Measurements from ENCODE around the gene BMPER. TPM values are rescaled to one million over a fixed set of nuclear protein-coding genes. Genes with fewer than 3 reads are reported as not detected.

The BMPER gene
- polyA plus RNA-seq, 1 of the 3 experiments (the other 2 are of a cell fraction), result 20.0 TPM

DNA sequence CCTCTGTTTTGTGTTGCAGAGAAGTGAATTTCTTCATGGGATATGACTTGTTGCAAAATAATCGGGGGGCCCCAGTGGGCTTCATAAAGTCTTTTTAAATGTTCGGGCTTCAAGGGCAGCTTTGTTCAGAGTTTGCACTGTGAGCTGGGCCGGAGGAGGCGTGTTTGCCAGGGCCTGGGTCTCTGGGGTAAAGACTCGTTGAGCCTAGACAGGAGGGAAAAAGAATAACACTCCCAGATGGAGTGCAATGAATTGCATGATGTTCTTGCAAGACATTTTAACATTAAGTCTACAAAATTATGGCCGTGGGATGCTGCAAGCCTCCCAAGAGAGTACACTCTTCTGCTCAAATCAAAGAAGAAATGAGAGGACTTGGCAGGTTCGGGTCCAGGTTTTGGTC is 23.6 kb downstream of the BMPER start:
- Histone ChIP-seq H3K79me2 (ENCODE audit: insufficient read depth) (no peaks in the 10 kb centered on the region), H3K27ac (ENCODE audit: low read depth in 2 of 2, low read length in 1 of 2) (no peak overlapping the region), H3K9me3 (no peaks in the 10 kb centered on the region), H3K27me3 (ENCODE audit: insufficient read depth) (no peaks in the 10 kb centered on the region), H3K36me3 (replicated peaks in 1 of 2; ENCODE audit: control insufficient read depth in 1 of 2, insufficient read depth in 2 of 2, low read length in 1 of 2) (no peaks in the 10 kb centered on the region), H3K9me2 (no peaks in the 10 kb centered on the region), H3K4me2 (no peak overlapping the region), H3K9ac (no peak overlapping the region), H3F3A (replicated peaks; ENCODE audit: insufficient read depth) (peaks cover 10% of the 10 kb centered on the region), H4K20me1 (ENCODE audit: insufficient read depth) (no peaks in the 10 kb centered on the region), H3K4me3 (ENCODE audit: low read depth in 2 of 2, low read length in 1 of 2) (no peak overlapping the region), H2AFZ (ENCODE audit: low read depth) (no peak overlapping the region), H3K4me1 (ENCODE audit: control insufficient read depth in 1 of 2, insufficient read depth in 2 of 2, low read depth in 1 of 2, low read length in 1 of 2) (peaks cover 17% of the 10 kb centered on the region in 2 experiments)
- CTCF ChIA-PET, result interaction anchor here (1.4 to 2.4 kb wide), 4 partner anchors 15 to 686 kb away, joined by 3 to 14 read pairs (median 8); no protein-coding TSS in a partner anchor
- DNase-seq, result no peak
- POLR2A ChIA-PET, result no interaction called here
- no peak for TF ChIP-seq TCF12 (IDR thresholded peaks at IDR 0.05)
- WGBS (ENCODE audit: low lambda C conversion rate), result 65% methylated on average over 7 of the region's 7 CpGs

DNA sequence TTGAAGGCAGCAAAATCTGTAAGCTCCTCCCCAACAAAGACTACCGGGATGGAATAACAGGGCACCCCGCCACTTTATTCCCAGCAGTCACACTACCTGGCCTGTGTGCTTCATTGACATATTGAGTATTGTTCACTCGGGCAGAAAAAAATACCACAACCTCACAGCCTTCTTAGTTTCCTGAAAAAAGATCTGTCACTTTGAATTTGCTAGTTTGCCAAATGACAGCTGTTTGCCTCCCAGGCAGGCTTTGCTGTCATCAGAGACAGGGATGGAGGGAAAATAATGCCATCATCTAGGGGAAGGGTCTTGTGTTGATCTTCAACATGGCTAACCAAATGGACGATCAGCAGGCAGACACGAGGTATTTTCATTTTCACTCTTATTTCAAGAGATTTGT is 26.9 kb downstream of the BMPER start:
- no peaks in the 10 kb centered on the region for H4K20me1 ChIP-seq (ENCODE audit: insufficient read depth)
- POLR2A ChIA-PET, result no interaction called here
- 42% methylated on average over 5 of the region's 5 CpGs for WGBS (ENCODE audit: low lambda C conversion rate)
- peak overlapping the region in 1 of 2 experiments; percentile 91; a peak in 2 of 4 replicates for H3K27ac ChIP-seq (ENCODE audit: low read depth in 2 of 2, low read length in 1 of 2)
- peaks cover 13% of the 10 kb centered on the region for H3F3A ChIP-seq (replicated peaks; ENCODE audit: insufficient read depth)
- H3K4me1 ChIP-seq (ENCODE audit: control insufficient read depth in 1 of 2, insufficient read depth in 2 of 2, low read depth in 1 of 2, low read length in 1 of 2), result peaks cover 19 to 24% of the 10 kb centered on the region in 2 experiments
- DNase-seq, result no peak
- H3K79me2 ChIP-seq (ENCODE audit: insufficient read depth), result no peaks in the 10 kb centered on the region
- no peaks in the 10 kb centered on the region for H3K36me3 ChIP-seq (replicated peaks in 1 of 2; ENCODE audit: control insufficient read depth in 1 of 2, insufficient read depth in 2 of 2, low read length in 1 of 2)
- TF ChIP-seq FOXM1 (IDR thresholded peaks at IDR 0.05; ENCODE audit: low read depth) (no peak), NRF1 (IDR thresholded peaks at IDR 0.05; ENCODE audit: low read depth, low read length) (no peak), SMC3 (IDR thresholded peaks at IDR 0.05; ENCODE audit: low read depth, low read length) (no peak)
- TF ChIP-seq, protein P1, sequence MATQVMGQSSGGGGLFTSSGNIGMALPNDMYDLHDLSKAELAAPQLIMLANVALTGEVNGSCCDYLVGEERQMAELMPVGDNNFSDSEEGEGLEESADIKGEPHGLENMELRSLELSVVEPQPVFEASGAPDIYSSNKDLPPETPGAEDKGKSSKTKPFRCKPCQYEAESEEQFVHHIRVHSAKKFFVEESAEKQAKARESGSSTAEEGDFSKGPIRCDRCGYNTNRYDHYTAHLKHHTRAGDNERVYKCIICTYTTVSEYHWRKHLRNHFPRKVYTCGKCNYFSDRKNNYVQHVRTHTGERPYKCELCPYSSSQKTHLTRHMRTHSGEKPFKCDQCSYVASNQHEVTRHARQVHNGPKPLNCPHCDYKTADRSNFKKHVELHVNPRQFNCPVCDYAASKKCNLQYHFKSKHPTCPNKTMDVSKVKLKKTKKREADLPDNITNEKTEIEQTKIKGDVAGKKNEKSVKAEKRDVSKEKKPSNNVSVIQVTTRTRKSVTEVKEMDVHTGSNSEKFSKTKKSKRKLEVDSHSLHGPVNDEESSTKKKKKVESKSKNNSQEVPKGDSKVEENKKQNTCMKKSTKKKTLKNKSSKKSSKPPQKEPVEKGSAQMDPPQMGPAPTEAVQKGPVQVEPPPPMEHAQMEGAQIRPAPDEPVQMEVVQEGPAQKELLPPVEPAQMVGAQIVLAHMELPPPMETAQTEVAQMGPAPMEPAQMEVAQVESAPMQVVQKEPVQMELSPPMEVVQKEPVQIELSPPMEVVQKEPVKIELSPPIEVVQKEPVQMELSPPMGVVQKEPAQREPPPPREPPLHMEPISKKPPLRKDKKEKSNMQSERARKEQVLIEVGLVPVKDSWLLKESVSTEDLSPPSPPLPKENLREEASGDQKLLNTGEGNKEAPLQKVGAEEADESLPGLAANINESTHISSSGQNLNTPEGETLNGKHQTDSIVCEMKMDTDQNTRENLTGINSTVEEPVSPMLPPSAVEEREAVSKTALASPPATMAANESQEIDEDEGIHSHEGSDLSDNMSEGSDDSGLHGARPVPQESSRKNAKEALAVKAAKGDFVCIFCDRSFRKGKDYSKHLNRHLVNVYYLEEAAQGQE (IDR thresholded peaks at IDR 0.05; ENCODE audit: low read depth, low read length), result no peak
- TF ChIP-seq, protein P2, sequence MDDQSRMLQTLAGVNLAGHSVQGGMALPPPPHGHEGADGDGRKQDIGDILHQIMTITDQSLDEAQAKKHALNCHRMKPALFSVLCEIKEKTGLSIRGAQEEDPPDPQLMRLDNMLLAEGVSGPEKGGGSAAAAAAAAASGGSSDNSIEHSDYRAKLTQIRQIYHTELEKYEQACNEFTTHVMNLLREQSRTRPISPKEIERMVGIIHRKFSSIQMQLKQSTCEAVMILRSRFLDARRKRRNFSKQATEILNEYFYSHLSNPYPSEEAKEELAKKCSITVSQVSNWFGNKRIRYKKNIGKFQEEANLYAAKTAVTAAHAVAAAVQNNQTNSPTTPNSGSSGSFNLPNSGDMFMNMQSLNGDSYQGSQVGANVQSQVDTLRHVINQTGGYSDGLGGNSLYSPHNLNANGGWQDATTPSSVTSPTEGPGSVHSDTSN (IDR thresholded peaks at IDR 0.05), result peak; percentile 54
- H2AFZ ChIP-seq (ENCODE audit: low read depth), result peak overlapping the region; percentile 80
- peak overlapping the region; percentile 30 to 49; a peak in 3 of 4 replicates for H3K4me3 ChIP-seq (ENCODE audit: low read depth in 2 of 2, low read length in 1 of 2)
- no peaks in the 10 kb centered on the region for H3K27me3 ChIP-seq (ENCODE audit: insufficient read depth)
- CTCF ChIA-PET, result interaction anchor here (0.6 to 6.3 kb wide), 91 partner anchors 10 to 1165 kb away, joined by 3 to 97 read pairs (median 6); partner anchors contain the start of gene BMPER
- H3K9ac ChIP-seq, result peak overlapping the region; percentile 42; the same call in 1 of the 2 replicates
- no peaks in the 10 kb centered on the region for H3K9me2 ChIP-seq
- H3K4me2 ChIP-seq, result peak overlapping the region; percentile 77
- no peaks in the 10 kb centered on the region for H3K9me3 ChIP-seq
